Endothelial cell of umbilical vein (primary cell): ENCODE data around the gene TIPRL. TPM values are rescaled to one million over a fixed set of nuclear protein-coding genes. Genes with fewer than 3 reads are reported as not detected.
A peak's percentile ranks its signal among the peaks of the same experiment; 100 is the strongest.

Experiments
- Bru-seq: library from RNA; stranded (reverse); fragments of 400-500 nt; gene quantifications from one replicate; lab custom pipeline; 2021; lab: Mats Ljungman, UMichigan
- BruChase-seq, 2 experiments: library from RNA; stranded (reverse); fragments of 400-500 nt; gene quantifications; one replicate each; lab custom pipeline; 2021; lab: Mats Ljungman, UMichigan
- BruUV-seq: library from RNA; stranded (reverse); fragments of 400-500 nt; replicated peaks from 2 replicates; lab custom pipeline; 2021; lab: Mats Ljungman, UMichigan
- CTCF ChIA-PET: fragments of 300-600, 350-600 bp; sonication (Branson Sonifier 250); formaldehyde crosslinking; loops from one replicate; lab custom pipeline; 2021; ENCODE audit warnings: antibody characterized with exemption, inconsistent platforms; lab: Charles Lee
- POLR2A ChIA-PET: fragments of 300-600, 350-600 bp; sonication (Branson Sonifier 250); formaldehyde crosslinking; loops from one replicate; lab custom pipeline; 2021; ENCODE audit warnings: antibody characterized with exemption, inconsistent platforms; lab: Charles Lee
- DNase-seq: peaks from one replicate; pipeline ENCODE4 v3.0.0-alpha.2; 2011; ENCODE audit warnings: low read depth, low spot score
- FAIRE-seq: peaks from 2 replicates; lab custom pipeline; 2011; peaks lifted over from hg19 to GRCh38; lab: Jason Lieb, UNC
- H2AFZ ChIP-seq: 2 replicates; pipeline ENCODE4 v1.6.0; 2012; ENCODE audit warnings: low read depth, low read length, control low read depth, inconsistent platforms
- H3K27ac ChIP-seq: 2 replicates; pipeline ENCODE4 v1.5.1; 2011; ENCODE audit warnings: low read depth, mild to moderate bottlenecking, control low read depth, low read length, moderate library complexity; ENCODE audit not compliant: insufficient read depth
- H3K27me3 ChIP-seq, 2 experiments: 2 replicates each; pipeline versions ENCODE4 v1.6.0 to v1.6.1; 2011; ENCODE audit warnings: low read length in 2 of 2, mixed read lengths in 1 of 2; ENCODE audit not compliant: control insufficient read depth in 2 of 2, insufficient read depth in 2 of 2
- H3K36me3 ChIP-seq, 2 experiments: 2 replicates in 1 of 2; 3 replicates in 1 of 2; pipeline ENCODE4 v1.5.1; 2011; ENCODE audit warnings: low read length in 2 of 2, mild to moderate bottlenecking in 1 of 2, moderate library complexity in 1 of 2; ENCODE audit not compliant: control insufficient read depth in 2 of 2, insufficient read depth in 2 of 2; ENCODE audit errors: extremely low read depth in 1 of 2
- H3K4me1 ChIP-seq: 3 replicates; pipeline ENCODE4 v1.5.1; 2011; ENCODE audit warnings: mild to moderate bottlenecking, low read length; ENCODE audit not compliant: control insufficient read depth, insufficient read depth; ENCODE audit errors: extremely low read depth
- H3K4me2 ChIP-seq: 2 replicates; pipeline ENCODE4 v1.6.1; 2011; ENCODE audit warnings: low read length, control low read depth, mixed read lengths; ENCODE audit not compliant: insufficient read depth
- H3K4me3 ChIP-seq, 3 experiments: fragments of 200-600 bp in 1 of 3; sonication (generic), shearing (Covaris generic) in 1 of 3; replicated peaks in 1 of 3; 2 replicates each; pipeline ENCODE4 v1.5.1; 2011 to 2016; ENCODE audit warnings: control low read depth in 3 of 3, low read length in 3 of 3, mild to moderate bottlenecking in 2 of 3, inconsistent platforms in 1 of 3, low read depth in 1 of 3, moderate library complexity in 1 of 3; ENCODE audit not compliant: insufficient read depth in 1 of 3
- H3K79me2 ChIP-seq: 2 replicates; pipeline ENCODE4 v1.6.0; 2012; ENCODE audit warnings: low read length, inconsistent platforms; ENCODE audit not compliant: control insufficient read depth, insufficient read depth
- H3K9ac ChIP-seq: replicated peaks from 2 replicates; pipeline ENCODE3; 2011; ENCODE audit warnings: low read length, control low read depth; ENCODE audit not compliant: insufficient read depth; ENCODE audit errors: extremely low read depth
- H3K9me1 ChIP-seq: replicated peaks from 3 replicates; pipeline ENCODE4 v1.6.0; 2011; ENCODE audit warnings: mild to moderate bottlenecking, low read length; ENCODE audit not compliant: control insufficient read depth, insufficient read depth; ENCODE audit errors: extremely low read depth
- H3K9me3 ChIP-seq: replicated peaks from 2 replicates; pipeline ENCODE4 v1.5.1; 2012; ENCODE audit warnings: low read length, inconsistent platforms; ENCODE audit not compliant: control insufficient read depth, insufficient read depth
- H4K20me1 ChIP-seq: replicated peaks from 2 replicates; pipeline ENCODE3; 2011; ENCODE audit warnings: mild to moderate bottlenecking, low read length; ENCODE audit not compliant: control insufficient read depth, insufficient read depth; ENCODE audit errors: extremely low read depth
- CTCF ChIP-seq, 2 donors: IDR thresholded peaks; 1 replicate in 1 of 2; 2 replicates in 1 of 2; pipeline ENCODE4 v1.5.1; 2011; ENCODE audit warnings: low read length in 2 of 2, mild to moderate bottlenecking in 2 of 2, moderate library complexity in 2 of 2, control low read depth in 1 of 2, inconsistent platforms in 1 of 2, low read depth in 1 of 2; ENCODE audit not compliant: insufficient read depth in 1 of 2; ENCODE audit errors: extremely low read depth in 1 of 2
- EZH2 ChIP-seq: IDR thresholded peaks from 2 replicates; pipeline ENCODE4 v1.6.1; 2012; ENCODE audit warnings: borderline replicate concordance, low read depth, mild to moderate bottlenecking, moderate library complexity, low read length, inconsistent platforms; ENCODE audit not compliant: severe bottlenecking
- FOS ChIP-seq: IDR thresholded peaks from 2 replicates; pipeline ENCODE4 v1.6.1; 2011; ENCODE audit warnings: mild to moderate bottlenecking, low read length, moderate library complexity, borderline replicate concordance; ENCODE audit not compliant: insufficient read depth
- GATA2 ChIP-seq: IDR thresholded peaks from 2 replicates; pipeline ENCODE4 v1.7.0; 2011; ENCODE audit warnings: low read depth, mild to moderate bottlenecking, moderate library complexity, mixed read lengths, low read length; ENCODE audit not compliant: insufficient read length, insufficient read depth
- JUN ChIP-seq: IDR thresholded peaks from 2 replicates; pipeline ENCODE4 v1.6.1; 2011; ENCODE audit warnings: borderline replicate concordance, low read depth; ENCODE audit not compliant: insufficient read length, insufficient read depth
- MAX ChIP-seq: IDR thresholded peaks from 2 replicates; pipeline ENCODE4 v1.6.1; 2011; ENCODE audit not compliant: insufficient read depth, insufficient read length
- MYC ChIP-seq: IDR thresholded peaks from one replicate; pipeline ENCODE4 v1.6.1; 2011; ENCODE audit warnings: mild to moderate bottlenecking, low read depth, low read length
- POLR2A ChIP-seq: IDR thresholded peaks from 2 replicates; pipeline ENCODE4 v1.6.1; 2012; ENCODE audit warnings: low read depth, mild to moderate bottlenecking, control low read depth, low read length
- POLR2AphosphoS5 ChIP-seq: IDR thresholded peaks from 2 replicates; pipeline ENCODE4 v1.6.1; 2012; ENCODE audit warnings: low read depth, mild to moderate bottlenecking, control low read depth, low read length, moderate library complexity; ENCODE audit not compliant: insufficient read depth
- dilution Hi-C: fragments of 300-500 bp; cut with MboI; formaldehyde crosslinking; loops from one replicate; pipeline ENCODE4 v1.15.0; 2019; ENCODE audit warnings: low sequenced_read_pairs; ENCODE audit not compliant: extremely low pct_ligation_motif_present
- intact Hi-C: fragments of 100-400 bp; cut with micrococcal nuclease; formaldehyde crosslinking; loops from one replicate; pipeline ENCODE4 v1.10.0; 2022
- long read RNA-seq: library from polyadenylated mRNA; stranded (forward); transcript quantifications from one replicate; pipeline ENCODE4 v2.0.0, GENCODE V29; 2021
- polyA minus RNA-seq, 3 experiments: library from RNA; depleted of rRNA, polyadenylated mRNA; stranded (reverse); fragments of >200 nt; gene quantifications; 1 replicate in 1 of 3; 2 replicates in 2 of 3; pipeline ENCODE4 v1.2.3, GENCODE V29; 2011
- polyA plus RNA-seq, 4 experiments: library from polyadenylated mRNA; depleted of rRNA in 3 of 4; stranded (reverse) in 3 of 4; unstranded in 1 of 4; fragments of >200 nt; gene quantifications; 2 replicates each; pipeline versions ENCODE4 v1.2.1 to v1.2.3, GENCODE V29; 2011 to 2012; ENCODE audit warnings: missing spikeins in 1 of 4
- total RNA-seq: library from RNA; stranded (reverse); gene quantifications from 2 replicates; pipeline ENCODE4 v1.2.3, GENCODE V29; 2021

Gene TIPRL
- total RNA-seq = 37.6 and 45.8 TPM in 2 replicates
- polyA plus RNA-seq = 10.9 and 14.0 TPM in 2 replicates
- 20.9 and 21.4 TPM in 2 replicates for polyA plus RNA-seq (2011; cell fraction: cytosol; rRNA removed)
- polyA plus RNA-seq (2011; cell fraction: nucleus; rRNA removed) = 11.2 and 12.6 TPM in 2 replicates
- 24.6 and 36.8 TPM in 2 replicates for polyA plus RNA-seq (2012)
- polyA minus RNA-seq = 10.7 and 19.1 TPM in 2 replicates
- polyA minus RNA-seq (2011; cell fraction: cytosol; rRNA and poly(A)+ RNA removed) = 16.2 TPM
- 4.7 and 8.0 TPM in 2 replicates for polyA minus RNA-seq (2011; cell fraction: nucleus; rRNA and poly(A)+ RNA removed)
- percentile 82 among the genes with signal in this experiment for Bru-seq, nascent RNA
- percentile 92 among the genes with signal in this experiment for BruChase-seq, experiment 1, labeled RNA remaining after a 6-hour chase
- percentile 84 among the genes with signal in this experiment for BruChase-seq, experiment 2, labeled RNA remaining after a 2-hour chase
- long read RNA-seq, transcript TIPRL-202 (7 exons, 3,032 nt) = major isoform, 135 of 162 reads
- long read RNA-seq, partial matches to known transcripts = 8 of 162 reads
- long read RNA-seq, other reads (novel, unspliced or antisense) = 19 of 162 reads

GRCh38 chr1:168178638-168179437 lies at the start of gene TIPRL:
TIPRL (plus strand) TSS chr1:168178962; CDS start chr1:168179078, 116 bp downstream.
- DNase-seq (peak; percentile 99), FAIRE-seq (peak; percentile 96)
- TF ChIP-seq GATA2 = no peak
- no peak for TF ChIP-seq MYC
- no peak for TF ChIP-seq EZH2
- TF ChIP-seq POLR2A = peak; percentile 89
- TF ChIP-seq JUN = peak; percentile 98
- TF ChIP-seq MAX = no peak
- peak; percentile 50 for TF ChIP-seq FOS
- peak; percentile 88 for TF ChIP-seq POLR2AphosphoS5
- TF ChIP-seq CTCF (IDR thresholded peaks at IDR 0.05; ENCODE audit: extremely low read depth in 1 of 2, insufficient read depth in 1 of 2, low read depth in 1 of 2, low read length in 2 of 2) = peak; percentile 50 to 62
- no peaks in the 10 kb centered on the region for H3K9me3 ChIP-seq
- peak within 1 kb of the TSS; percentile 69 for H3K27ac ChIP-seq
- peak within 1 kb of the TSS; percentile 95 for H3K4me2 ChIP-seq
- no peaks in the 10 kb centered on the region for H4K20me1 ChIP-seq
- no peaks in the 10 kb centered on the region for H3K9me1 ChIP-seq
- H3K4me3 ChIP-seq = peak within 1 kb of the TSS; percentile 88 to 99 (median 99)
- peaks cover 35% of the 10 kb centered on the region for H3K79me2 ChIP-seq
- TSS peak; percentile 80 for BruUV-seq
- ChIA-PET POLR2A (interaction anchor here (0.7 kb wide), 1 partner anchor 10 kb away, joined by 3 read pairs; no protein-coding TSS in a partner anchor), CTCF (interaction anchor here (1.3 kb wide), 1 partner anchor 164 kb away, joined by 5 read pairs; no protein-coding TSS in a partner anchor)
- dilution Hi-C loops (no loop called here), intact Hi-C loops (loop anchor here (1.0 to 2.0 kb wide), 7 partner anchors 32 to 1188 kb away; partner anchors contain the start of genes DCAF6 and NME7)
- H3K9ac ChIP-seq = peak within 1 kb of the TSS; percentile 94
- peak within 1 kb of the TSS; percentile 80 for H2AFZ ChIP-seq
- no peaks in the 10 kb centered on the region for H3K36me3 ChIP-seq
- peaks cover 12% of the 10 kb centered on the region for H3K4me1 ChIP-seq
- peaks cover 0 to 2% of the 10 kb centered on the region in 2 experiments for H3K27me3 ChIP-seq
